NCI-H446 treated with DMSO at 0.1 percent for 48 hours (cell line): ENCODE results near the gene CTNND2.

Experiments used
- DNase-seq: peaks from one replicate; lab custom pipeline; 2025; lab: John Stamatoyannopoulos, UW

The CTNND2 gene, protein sequence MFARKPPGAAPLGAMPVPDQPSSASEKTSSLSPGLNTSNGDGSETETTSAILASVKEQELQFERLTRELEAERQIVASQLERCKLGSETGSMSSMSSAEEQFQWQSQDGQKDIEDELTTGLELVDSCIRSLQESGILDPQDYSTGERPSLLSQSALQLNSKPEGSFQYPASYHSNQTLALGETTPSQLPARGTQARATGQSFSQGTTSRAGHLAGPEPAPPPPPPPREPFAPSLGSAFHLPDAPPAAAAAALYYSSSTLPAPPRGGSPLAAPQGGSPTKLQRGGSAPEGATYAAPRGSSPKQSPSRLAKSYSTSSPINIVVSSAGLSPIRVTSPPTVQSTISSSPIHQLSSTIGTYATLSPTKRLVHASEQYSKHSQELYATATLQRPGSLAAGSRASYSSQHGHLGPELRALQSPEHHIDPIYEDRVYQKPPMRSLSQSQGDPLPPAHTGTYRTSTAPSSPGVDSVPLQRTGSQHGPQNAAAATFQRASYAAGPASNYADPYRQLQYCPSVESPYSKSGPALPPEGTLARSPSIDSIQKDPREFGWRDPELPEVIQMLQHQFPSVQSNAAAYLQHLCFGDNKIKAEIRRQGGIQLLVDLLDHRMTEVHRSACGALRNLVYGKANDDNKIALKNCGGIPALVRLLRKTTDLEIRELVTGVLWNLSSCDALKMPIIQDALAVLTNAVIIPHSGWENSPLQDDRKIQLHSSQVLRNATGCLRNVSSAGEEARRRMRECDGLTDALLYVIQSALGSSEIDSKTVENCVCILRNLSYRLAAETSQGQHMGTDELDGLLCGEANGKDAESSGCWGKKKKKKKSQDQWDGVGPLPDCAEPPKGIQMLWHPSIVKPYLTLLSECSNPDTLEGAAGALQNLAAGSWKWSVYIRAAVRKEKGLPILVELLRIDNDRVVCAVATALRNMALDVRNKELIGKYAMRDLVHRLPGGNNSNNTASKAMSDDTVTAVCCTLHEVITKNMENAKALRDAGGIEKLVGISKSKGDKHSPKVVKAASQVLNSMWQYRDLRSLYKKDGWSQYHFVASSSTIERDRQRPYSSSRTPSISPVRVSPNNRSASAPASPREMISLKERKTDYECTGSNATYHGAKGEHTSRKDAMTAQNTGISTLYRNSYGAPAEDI (N-terminal part only)

DNA sequence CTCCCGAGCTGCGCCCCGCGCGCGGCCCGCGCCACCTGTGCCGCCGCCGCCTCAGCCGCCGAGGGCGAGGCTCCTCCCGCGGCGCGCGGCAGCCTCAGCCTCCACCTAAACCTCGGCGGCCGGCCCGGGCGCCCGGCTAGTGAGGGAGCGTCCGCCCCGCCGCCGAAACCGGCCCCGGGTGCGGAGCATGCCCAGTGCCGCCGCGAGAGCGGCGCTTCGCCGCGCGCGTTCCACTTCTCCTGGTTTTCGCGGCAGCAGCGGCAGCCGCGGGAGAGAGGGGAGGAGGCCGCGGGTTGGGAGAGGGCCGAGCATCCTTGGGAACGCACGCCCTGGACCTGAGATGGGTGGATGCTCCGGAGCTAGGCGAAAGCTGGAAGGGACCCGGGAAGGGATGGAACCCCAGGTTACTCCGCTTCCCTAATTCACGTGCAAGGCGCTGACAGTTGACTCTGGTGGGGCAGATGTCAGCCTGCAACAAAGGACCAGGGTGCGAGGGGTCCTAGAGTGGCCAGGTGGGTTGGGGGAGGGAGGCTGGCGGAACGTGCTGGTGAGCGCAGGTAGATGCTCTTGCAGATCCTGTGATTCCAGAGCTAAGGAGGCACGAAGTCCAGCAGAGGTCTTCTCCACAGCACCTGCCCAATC, at the start of gene CTNND2:
CTNND2 (minus strand) TSS at position 182 of the 642 bp plus-strand sequence. CDS start 593 bp downstream, outside the sequence.
- peak; percentile 95 for DNase-seq

DNA sequence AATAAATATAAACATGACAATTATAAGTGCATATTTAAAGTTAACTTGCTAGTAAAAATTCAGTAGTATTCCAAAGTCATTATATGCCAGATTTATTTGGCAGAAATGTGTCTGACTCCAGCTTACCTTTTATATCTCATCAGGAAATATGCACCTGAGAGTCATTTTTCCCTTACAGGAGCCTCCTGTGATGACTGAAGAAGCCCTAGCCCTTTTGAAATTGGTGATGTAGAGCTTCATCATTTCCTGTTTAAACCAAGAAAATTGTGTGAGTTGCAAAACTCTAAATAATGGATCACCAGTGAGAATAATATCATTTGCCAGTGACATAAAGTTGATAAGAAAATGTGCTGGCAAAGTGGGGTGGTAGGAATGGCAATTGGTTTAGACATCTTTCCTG, 42.1 kb upstream of the CTNND2 start:
- DNase-seq = no peak

DNA sequence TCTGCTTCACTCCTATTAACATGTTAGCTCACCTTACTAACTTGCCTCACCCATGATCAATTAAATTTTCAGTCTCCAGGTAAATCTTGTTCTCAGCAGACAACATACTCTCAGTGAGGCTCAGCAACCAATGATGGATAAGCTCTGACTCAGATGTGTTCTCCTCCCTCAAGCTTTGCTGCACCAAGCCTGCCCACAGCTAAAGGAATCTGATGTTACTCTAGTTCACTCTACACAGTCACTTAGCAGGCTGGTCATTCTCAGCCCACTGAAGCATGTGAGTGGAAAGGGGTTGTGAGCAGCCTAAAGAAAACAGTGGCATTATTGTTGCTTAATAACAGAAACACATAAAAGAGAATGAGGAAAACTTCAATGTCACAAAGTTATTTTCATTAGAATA, 37.3 kb upstream of the CTNND2 start:
- DNase-seq = no peak

DNA sequence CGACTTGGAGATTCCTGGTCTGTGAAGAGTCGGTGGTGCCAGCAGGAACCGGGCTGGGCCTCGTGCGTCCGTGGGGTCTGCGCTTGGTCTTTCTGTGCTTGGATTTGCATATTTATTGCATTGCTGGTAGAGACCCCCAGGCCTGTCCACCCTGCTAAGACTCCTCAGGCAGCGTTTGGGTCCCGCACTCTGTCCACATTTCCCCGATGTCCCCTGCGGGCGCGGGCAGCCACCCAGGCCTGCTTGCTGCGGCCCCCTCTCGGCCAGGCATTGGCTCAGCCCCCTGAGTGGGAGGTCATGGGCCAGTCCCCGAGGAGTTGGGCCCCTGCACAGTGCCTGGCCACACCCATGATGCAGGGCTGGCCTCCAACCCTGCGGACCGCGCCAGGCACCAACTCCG, 27.4 kb upstream of the CTNND2 start:
- DNase-seq = no peak

DNA sequence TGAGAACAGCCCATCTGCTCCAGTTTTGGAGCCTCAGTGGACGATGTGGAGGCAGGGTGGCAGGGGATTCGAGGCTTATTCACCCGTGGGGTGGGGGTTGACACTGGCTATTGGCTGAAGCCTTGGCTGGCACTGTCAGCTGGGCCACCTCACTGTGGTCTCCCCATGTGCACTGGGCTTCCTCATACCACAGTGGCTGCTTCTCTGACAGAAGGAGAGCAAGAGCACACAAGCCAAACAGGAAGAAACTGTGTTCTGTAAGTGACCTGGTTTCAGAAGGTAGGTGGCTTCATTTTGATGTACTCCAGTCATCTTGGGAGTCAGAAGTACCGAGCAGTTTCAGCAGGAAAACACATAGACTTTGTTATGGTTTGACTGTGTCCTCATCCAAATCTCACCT, 24.7 kb upstream of the CTNND2 start:
- no peak for DNase-seq

DNA sequence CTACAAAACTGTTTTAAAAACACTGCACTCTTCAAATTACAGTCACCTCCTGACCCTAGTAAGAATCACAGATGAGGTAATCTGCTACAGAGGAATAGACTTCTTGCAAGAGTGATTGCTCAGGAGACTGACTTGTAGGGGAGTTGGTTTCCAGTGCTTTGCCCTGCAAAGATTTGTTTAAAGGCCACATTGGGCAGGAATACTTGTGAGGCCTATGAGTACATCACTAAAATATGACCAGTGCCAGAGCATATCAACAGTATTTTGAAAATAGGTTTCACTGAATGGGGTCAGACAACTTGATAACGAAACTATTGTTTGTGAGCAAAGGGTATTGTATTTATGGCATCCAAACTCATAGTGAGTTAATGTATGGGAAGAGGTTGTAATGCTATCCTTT, 21.5 kb upstream of the CTNND2 start:
- no peak for DNase-seq

DNA sequence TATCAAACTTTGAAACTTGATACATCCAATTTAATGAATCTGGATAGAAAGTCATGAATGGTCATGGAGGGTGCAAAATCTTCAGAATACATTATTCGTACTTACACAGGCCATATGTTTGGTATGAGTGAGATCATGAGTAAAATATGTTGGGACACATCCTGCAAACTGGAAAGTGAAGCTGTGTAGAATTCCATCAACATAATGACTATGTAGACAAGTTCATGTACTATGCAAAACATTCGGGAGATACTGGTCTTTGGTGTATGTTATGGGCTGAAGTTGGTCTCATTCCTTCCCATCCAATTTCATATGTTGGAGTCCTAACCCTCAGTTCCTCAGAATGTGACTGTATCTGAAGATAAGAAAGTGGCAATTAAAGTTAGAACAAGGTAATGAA, 18.1 kb upstream of the CTNND2 start:
- DNase-seq = no peak

DNA sequence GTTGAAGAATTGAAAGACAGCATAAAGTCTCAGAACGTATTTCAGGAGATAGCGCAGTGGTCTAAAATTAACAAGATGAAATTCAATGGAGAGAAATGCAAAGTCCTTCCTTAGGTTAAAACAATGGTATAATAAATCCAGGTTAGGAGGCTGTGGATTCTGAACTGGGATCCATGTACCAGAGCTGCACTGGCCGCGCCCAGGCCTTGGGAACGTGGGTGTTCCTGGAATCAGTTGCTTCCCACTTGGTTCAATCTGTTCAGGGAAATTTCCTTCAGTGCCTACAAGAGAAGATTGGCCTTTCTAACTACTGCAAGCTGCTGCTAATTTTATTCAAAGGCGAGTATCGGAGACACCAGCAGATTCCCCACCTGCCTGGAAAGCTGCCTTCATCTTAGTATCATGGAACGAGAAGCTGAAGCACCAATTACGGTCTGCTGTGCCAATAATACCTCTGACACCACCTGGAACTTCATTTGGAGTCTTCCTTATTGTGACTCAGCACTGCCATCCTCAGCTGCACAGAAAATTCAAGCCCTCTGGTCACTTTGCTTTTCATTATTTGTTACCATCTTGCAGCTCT, 14.3 kb upstream of the CTNND2 start:
- DNase-seq = no peak

DNA sequence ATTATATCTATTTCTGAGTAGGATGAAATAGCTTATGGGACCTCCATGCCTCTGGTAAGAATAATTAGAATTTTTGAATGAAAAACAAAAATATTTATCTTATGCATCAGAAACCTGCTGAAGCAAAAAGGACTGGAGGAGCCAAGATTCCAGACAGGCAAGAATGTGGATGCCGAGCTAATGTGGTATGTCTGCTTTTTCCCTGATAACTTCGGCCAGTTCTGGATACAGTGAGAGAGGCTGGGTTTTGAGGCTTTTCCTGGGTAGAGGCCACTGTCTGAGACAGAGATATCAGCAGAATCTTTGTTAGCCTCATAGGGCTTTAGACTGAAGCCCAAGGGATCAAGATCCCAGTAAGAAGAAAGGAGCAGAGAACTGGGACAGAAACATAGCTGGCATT, 5.2 kb upstream of the CTNND2 start:
- DNase-seq = peak; percentile 46

DNA sequence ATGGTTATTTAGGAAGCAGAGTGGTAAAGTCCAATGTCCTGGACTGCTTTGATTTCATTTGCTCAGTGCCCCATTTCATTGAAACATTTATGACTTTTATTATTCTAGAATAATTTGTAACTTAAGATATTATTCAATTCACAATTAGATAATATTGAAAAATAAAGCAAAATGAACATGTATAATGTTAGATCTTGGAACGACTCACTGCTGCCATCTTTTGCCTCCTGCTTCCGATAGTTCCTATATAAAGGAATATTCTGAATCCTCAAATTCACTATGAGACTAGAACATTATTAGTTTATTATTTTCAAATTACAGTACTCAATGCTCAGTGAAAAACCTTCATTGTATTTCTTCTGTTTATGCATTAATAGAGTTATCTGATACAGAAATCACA, 2.3 kb upstream of the CTNND2 start:
- no peak for DNase-seq

DNA sequence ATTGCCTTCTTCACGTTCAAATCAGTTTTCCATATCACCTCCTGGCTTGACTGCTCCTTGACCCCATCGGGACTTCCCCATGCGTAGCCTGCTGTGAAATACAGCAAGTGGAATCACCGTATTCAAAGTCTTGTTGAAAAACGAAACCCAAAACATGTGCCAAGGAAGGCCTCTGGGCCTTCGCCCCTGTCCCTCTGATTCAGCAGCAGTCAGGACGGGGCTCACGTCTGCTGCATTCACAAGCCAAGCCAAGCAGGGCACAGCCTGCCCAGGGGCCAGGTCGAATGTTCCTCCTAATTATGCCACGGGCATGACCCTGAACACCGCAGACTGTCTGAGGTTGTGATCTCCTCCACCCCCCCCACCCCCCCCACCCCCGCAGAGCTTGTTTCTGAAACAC, 960 bp upstream of the CTNND2 start:
- peak; percentile 51 for DNase-seq

DNA sequence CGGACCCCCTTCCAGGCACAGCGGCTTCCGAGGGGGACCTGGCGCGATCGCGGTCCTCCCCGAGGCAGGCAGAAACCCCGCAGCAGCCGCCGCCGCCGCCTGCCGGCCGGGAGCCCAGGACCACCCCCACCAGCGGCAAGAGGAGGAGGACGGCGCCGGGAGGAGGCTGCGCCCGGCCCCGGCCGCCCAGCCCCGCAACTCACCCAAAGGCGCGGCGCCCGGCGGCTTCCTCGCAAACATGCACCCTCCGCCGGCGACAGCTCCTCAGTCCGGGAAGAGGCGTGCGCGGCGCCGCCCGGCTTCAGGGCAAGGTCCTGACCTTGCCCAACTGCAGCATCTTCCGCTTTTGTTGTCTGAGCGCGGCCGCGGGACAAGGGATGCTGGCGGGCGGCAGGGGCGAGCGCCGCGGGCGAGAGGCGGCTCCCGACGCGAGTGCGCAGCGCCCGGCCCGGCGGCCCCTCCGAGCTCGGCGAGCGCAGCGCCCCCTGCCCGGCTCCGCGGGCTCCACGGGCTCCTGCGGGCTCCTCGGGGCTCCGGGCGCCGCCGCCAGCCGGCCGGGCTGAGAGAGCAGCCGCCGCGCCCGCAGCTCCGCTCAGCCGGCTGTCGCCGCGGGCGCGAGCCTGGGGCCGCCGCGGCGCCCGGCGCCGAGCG, 507 bp downstream of the CTNND2 start:
- peak; percentile 77 for DNase-seq

DNA sequence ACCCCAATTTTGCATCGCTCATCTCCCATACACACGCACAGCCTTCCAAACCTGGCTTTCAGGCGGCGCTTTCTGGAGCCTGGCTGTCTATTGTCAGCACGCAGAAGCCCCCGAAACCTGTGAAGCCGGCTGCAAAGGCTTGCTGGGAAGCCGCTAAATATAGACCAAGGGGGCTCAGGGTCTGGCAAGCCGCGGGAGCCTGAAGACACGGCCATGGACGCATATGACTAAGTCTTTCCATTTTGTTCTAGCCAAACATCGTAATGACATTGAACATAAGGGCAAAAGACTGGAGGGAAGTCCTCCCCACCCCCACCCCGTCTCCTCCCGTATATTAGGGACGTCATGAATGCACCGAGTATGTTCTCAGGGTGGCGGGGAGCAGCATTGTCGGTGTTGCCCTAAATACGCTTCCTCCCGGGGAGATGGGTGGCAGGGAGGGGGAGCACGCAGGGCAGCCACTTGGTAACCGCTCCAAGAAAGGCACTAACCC, 1.1 kb downstream of the CTNND2 start:
- peak; percentile 67 for DNase-seq

DNA sequence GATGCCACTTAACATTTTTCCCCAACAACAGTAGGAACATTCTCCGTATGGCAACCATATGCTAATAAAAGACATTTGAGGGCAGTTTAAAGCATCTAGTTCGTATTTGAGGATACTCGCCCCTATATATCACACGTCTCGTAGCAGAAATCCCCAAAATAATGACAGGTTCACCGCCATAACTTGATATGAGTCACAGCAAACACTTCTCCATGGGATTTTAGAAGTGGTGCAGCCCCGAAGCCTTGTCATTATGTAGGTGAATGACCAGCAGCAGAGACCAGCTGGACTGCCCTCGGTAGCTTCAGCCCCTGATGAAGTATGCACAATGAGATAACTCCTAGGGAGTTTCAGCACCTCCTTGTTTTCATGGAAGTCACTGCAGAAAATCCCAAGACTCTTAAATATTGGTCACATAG, 2.0 kb downstream of the CTNND2 start:
- peak; percentile 65 for DNase-seq

DNA sequence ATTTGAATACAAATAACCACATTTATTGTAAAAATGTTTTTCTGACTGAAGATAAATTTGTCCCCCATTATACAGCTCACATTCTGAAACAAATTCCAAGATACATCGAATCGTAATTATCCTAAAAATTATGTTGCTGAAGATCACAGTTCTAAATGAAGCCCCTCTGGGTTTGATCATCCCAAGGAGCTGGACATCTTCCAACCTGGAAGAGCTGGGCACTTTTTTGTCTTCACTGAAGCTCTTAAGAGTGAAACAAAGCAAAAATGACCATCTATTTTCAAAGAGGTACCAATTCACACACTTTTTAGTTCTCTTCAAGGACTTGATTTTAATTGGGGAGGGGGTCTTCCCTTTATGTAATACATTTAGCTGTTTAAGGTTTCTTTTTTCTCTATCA, 5.5 kb downstream of the CTNND2 start:
- peak; percentile 39 for DNase-seq

DNA sequence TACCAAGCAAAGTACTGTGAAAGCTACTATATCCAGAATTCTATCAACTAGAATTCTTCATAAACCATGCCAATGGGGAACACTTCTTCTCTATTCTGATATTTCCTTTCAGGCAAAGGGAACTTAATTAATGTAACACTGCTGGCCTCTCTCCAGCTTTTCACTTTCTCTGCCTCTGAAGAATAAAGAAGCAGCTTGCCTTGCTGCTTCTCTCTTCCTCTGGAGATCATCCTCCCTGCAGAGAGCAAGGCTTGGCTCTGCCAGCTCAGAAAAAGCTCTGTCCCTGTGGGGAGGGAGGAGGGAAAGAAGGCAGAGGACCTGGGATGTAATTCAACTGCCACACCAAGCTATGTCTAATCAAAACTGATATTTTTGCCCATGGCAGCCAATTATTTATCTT, 6.5 kb downstream of the CTNND2 start:
- DNase-seq = peak; percentile 95

DNA sequence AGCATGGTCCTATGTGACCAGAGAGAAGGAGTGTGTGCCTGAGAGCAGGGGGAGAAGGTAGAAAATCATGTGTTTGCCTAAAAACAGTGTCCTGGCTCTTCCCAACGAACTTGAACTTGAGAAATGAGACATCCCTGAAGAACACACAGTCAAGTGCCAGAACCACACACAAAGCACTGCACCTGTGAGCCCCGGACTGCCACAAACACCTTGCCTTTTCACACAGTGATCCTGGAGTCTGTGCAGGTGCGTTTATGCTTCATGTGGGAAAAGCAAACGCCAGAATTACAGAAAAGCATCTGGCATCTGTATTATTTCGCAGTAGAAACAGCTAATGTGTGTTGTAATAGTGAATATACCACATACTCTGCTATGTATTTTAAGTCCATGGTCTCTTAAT, 9.3 kb downstream of the CTNND2 start:
- no peak for DNase-seq

DNA sequence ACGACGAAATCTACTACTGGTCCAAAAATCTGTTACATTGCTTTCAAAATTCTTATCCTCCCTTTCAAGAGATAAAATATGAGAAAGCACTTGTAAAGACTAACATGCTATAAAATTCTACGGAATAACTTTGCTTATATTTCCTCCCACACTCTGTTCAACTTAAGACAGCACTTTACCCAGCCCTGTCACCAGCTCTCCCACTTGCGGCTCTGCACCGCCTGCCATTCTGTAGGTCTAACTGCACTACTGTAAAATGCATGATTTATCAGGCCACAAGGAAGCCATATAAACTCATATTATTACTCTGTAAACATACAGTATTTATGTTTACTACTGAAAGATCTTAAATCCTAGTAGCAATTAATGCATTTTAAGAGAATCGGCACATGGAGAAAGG, 11.4 kb downstream of the CTNND2 start:
- DNase-seq = no peak

DNA sequence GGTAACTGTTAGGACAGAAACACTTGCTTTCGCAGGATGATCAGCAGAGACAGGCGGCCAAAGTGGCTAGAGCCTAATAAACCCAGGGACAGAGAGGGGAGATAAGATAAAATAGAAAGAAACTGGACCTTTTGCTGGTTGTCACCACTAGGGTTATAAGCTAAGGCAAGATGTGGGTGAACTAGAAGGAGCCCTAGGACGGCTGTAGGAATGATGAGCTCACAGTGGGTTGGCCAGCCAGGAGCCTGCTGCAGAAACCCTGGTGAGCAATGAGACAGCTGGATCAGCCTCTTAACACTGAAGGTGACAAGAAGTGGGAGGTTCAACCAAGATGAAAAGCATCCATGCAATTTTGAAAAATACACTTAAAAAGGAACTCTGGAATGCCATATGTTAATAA, 13.5 kb downstream of the CTNND2 start:
- no peak for DNase-seq

DNA sequence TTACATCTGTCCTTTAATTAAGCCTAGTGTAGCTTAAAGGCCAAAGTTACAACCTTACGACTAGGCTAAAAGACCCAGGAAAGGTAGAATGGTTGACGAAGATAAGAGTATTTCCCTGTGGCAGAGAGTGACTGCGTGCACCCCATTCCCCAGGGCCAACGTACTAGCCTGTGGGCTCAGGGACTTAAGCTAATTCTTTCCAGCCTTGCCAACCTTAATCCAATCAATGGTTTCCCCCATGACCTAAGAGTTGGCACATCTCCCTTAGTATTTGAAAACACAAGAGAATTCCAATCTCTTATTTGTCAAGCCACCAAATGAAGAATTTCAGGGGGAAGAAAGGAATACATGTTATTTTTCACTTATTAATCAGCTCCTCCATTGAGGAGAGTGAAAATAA, 16.0 kb downstream of the CTNND2 start:
- no peak for DNase-seq

DNA sequence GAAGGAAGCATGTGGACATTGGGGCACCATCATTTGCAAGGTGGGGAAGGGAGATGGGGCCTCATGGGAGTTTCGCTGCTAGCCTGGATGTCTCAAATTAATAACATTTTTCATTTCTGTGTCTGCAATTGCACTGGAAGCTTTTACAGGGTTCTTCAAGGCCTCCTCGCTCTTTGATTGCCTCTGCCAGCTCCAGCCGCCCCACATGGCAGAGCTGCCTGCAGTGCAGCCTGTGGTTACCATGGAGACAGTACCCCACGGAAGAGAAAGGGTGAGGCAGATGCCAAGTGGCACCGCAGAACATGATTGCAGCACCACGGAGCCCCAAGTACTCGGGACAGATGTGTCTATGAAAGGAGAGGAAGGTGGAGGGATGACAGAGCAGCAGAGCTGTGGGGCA, 25.4 kb downstream of the CTNND2 start:
- peak; percentile 86 for DNase-seq
